ENCODE data around the gene CRY2. TPM values are rescaled to one million over a fixed set of nuclear protein-coding genes. Genes with fewer than 3 reads are reported as not detected.

CRY2 gene
- total RNA-seq, 2 donors from 2014 or later, result 19.8 to 20.1 TPM

GRCh38 chr11:45932217-45932616, 84.9 kb downstream of the CRY2 start:
- Histone ChIP-seq H3K36me3 (ENCODE audit: control insufficient read depth, insufficient read depth, low read length) (peaks cover 38% of the 10 kb centered on the region), H3K27ac (ENCODE audit: low read depth, low read length) (no peak overlapping the region), H3K27me3 (ENCODE audit: control insufficient read depth, insufficient read depth, low read length, poor library complexity, severe bottlenecking) (no peaks in the 10 kb centered on the region), H3K9me3 (ENCODE audit: control insufficient read depth, low read length) (no peaks in the 10 kb centered on the region), H3K4me3 (ENCODE audit: low read length) (no peak overlapping the region), H3K4me1 (ENCODE audit: control insufficient read depth, insufficient read depth, low read length) (peaks cover 6% of the 10 kb centered on the region), H3K9ac (ENCODE audit: extremely low read depth, low read length, poor library complexity, severe bottlenecking) (no peak overlapping the region)
- Mint-ChIP-seq H3K27ac (no peak overlapping the region), H3K4me3 (no peak overlapping the region), H3K4me1 (peaks cover 11% of the 10 kb centered on the region), H3K9me3 (no peaks in the 10 kb centered on the region), H3K27me3 (ENCODE audit: insufficient read depth) (no peaks in the 10 kb centered on the region), H3K36me3 (ENCODE audit: low read depth) (peaks cover 35% of the 10 kb centered on the region)
- DNase-seq, result no peak
- no peak for TF ChIP-seq CTCF (conservative IDR thresholded peaks at IDR 0.05)
- 86 to 94% methylated on average over 7 to 8 of the region's 8 CpGs for WGBS, 2 experiments (ENCODE audit: insufficient coverage in 1 of 2, insufficient read length in 1 of 2)

Other genes starting within 250 kb of the CRY2 start
- 1 to 10 TPM in 1 of 2 donors, under 1 TPM in 1; 0.95 to 1.6 TPM for gene CHST1, start 181.9 kb upstream of the CRY2 start, total RNA-seq
- 10 to 100 TPM; 11.4 to 16.0 TPM for gene SLC35C1, start 42.3 kb upstream of the CRY2 start, total RNA-seq
- gene MAPK8IP1, start 38.2 kb downstream of the CRY2 start, total RNA-seq, result 10 to 100 TPM; 11.2 to 12.8 TPM
- 1 to 10 TPM; 1.1 to 1.5 TPM for gene FREY1, start 59.8 kb downstream of the CRY2 start, total RNA-seq
- 10 to 100 TPM; 32.2 to 37.8 TPM for gene PEX16, start 70.4 kb downstream of the CRY2 start, total RNA-seq
- gene LARGE2, start 75.2 kb downstream of the CRY2 start, total RNA-seq, result 10 to 100 TPM; 28.5 to 35.2 TPM